ENCODE data around the gene SCTR. TPM values are rescaled to one million over a fixed set of nuclear protein-coding genes. Genes with fewer than 3 reads are reported as not detected.

The SCTR gene
- total and polyA plus RNA-seq, 2 of the 13 experiments (the other 11 are each of a cell fraction or from before 2014, with no cell fraction given), result not detected

DNA sequence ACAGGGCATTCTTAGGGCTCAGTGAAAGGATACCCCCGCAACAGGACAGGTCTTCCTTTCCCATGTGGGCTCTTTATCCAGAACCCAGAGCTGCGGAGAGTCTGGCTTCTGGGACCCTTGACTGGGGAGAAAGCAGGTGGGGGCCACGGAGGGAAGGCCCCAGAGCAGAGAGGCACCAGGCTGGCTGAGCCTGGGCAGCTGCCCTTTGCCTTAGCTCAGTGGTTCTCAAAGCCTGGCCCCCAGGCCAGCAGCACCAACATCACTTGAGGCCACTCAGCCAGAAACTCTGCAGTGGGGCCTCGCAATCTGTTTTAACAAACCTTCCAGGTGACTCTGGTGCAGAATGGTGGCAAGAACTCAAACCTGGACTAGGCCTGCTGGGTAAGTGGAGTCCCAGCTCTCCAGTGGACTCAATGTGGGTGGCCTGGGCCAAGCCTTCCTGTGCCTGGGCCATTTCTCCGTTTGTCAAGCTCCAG is 94.2 kb downstream of the SCTR start (continued):
- TF ChIP-seq HOXD1 (CRISPR knock-in tag; IDR thresholded peaks at IDR 0.05) (no peak), ZFP36L1 (CRISPR knock-in tag; IDR thresholded peaks at IDR 0.05) (no peak), PHF20 (CRISPR knock-in tag; IDR thresholded peaks at IDR 0.05) (no peak), STAT5B (CRISPR knock-in tag; IDR thresholded peaks at IDR 0.05) (no peak), RFX5 (IDR thresholded peaks at IDR 0.05; ENCODE audit: low read depth, low read length) (no peak), ZNF225 (CRISPR knock-in tag; IDR thresholded peaks at IDR 0.05) (no peak), ZFP62 (CRISPR knock-in tag; IDR thresholded peaks at IDR 0.05) (no peak), ZNF543 (CRISPR knock-in tag; IDR thresholded peaks at IDR 0.05) (no peak), ZMYM3 (CRISPR knock-in tag; IDR thresholded peaks at IDR 0.05) (no peak), REL (CRISPR knock-in tag; conservative IDR thresholded peaks at IDR 0.05) (no peak), PHF21A (CRISPR knock-in tag; IDR thresholded peaks at IDR 0.05) (no peak), ZFP36L2 (CRISPR knock-in tag; IDR thresholded peaks at IDR 0.05) (no peak), ZNF761 (CRISPR knock-in tag; conservative IDR thresholded peaks at IDR 0.05) (no peak), ZNF180 (CRISPR knock-in tag; IDR thresholded peaks at IDR 0.05; ENCODE audit: borderline replicate concordance, low read depth) (no peak)
- TF ChIP-seq, protein P1, sequence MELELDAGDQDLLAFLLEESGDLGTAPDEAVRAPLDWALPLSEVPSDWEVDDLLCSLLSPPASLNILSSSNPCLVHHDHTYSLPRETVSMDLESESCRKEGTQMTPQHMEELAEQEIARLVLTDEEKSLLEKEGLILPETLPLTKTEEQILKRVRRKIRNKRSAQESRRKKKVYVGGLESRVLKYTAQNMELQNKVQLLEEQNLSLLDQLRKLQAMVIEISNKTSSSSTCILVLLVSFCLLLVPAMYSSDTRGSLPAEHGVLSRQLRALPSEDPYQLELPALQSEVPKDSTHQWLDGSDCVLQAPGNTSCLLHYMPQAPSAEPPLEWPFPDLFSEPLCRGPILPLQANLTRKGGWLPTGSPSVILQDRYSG (CRISPR knock-in tag; IDR thresholded peaks at IDR 0.05), result no peak
- TF ChIP-seq, protein P2, sequence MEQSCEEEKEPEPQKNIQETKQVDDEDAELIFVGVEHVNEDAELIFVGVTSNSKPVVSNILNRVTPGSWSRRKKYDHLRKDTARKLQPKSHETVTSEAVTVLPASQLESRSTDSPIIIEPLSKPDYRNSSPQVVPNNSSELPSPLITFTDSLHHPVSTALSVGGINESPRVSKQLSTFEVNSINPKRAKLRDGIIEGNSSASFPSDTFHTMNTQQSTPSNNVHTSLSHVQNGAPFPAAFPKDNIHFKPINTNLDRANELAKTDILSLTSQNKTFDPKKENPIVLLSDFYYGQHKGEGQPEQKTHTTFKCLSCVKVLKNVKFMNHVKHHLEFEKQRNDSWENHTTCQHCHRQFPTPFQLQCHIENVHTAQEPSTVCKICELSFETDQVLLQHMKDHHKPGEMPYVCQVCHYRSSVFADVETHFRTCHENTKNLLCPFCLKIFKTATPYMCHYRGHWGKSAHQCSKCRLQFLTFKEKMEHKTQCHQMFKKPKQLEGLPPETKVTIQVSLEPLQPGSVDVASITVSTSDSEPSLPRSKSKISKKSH (CRISPR knock-in tag; IDR thresholded peaks at IDR 0.05; ENCODE audit: borderline replicate concordance), result no peak
- TF ChIP-seq, protein P3, sequence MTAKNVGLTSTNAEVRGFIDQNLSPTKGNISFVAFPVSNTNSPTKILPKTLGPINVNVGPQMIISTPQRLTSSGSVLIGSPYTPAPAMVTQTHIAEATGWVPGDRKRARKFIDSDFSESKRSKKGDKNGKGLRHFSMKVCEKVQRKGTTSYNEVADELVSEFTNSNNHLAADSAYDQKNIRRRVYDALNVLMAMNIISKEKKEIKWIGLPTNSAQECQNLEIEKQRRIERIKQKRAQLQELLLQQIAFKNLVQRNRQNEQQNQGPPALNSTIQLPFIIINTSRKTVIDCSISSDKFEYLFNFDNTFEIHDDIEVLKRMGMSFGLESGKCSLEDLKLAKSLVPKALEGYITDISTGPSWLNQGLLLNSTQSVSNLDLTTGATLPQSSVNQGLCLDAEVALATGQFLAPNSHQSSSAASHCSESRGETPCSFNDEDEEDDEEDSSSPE (CRISPR knock-in tag; IDR thresholded peaks at IDR 0.05), result no peak
- TF ChIP-seq, protein P4, sequence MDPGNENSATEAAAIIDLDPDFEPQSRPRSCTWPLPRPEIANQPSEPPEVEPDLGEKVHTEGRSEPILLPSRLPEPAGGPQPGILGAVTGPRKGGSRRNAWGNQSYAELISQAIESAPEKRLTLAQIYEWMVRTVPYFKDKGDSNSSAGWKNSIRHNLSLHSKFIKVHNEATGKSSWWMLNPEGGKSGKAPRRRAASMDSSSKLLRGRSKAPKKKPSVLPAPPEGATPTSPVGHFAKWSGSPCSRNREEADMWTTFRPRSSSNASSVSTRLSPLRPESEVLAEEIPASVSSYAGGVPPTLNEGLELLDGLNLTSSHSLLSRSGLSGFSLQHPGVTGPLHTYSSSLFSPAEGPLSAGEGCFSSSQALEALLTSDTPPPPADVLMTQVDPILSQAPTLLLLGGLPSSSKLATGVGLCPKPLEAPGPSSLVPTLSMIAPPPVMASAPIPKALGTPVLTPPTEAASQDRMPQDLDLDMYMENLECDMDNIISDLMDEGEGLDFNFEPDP (CRISPR knock-in tag; conservative IDR thresholded peaks at IDR 0.05), result 0 out of 2 replicates have a peak, but pooled peaks have one; percentile 3
- TF ChIP-seq, protein P5, sequence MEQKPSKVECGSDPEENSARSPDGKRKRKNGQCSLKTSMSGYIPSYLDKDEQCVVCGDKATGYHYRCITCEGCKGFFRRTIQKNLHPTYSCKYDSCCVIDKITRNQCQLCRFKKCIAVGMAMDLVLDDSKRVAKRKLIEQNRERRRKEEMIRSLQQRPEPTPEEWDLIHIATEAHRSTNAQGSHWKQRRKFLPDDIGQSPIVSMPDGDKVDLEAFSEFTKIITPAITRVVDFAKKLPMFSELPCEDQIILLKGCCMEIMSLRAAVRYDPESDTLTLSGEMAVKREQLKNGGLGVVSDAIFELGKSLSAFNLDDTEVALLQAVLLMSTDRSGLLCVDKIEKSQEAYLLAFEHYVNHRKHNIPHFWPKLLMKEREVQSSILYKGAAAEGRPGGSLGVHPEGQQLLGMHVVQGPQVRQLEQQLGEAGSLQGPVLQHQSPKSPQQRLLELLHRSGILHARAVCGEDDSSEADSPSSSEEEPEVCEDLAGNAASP (CRISPR knock-in tag; IDR thresholded peaks at IDR 0.05; ENCODE audit: borderline replicate concordance), result no peak
- TF ChIP-seq, protein P6, sequence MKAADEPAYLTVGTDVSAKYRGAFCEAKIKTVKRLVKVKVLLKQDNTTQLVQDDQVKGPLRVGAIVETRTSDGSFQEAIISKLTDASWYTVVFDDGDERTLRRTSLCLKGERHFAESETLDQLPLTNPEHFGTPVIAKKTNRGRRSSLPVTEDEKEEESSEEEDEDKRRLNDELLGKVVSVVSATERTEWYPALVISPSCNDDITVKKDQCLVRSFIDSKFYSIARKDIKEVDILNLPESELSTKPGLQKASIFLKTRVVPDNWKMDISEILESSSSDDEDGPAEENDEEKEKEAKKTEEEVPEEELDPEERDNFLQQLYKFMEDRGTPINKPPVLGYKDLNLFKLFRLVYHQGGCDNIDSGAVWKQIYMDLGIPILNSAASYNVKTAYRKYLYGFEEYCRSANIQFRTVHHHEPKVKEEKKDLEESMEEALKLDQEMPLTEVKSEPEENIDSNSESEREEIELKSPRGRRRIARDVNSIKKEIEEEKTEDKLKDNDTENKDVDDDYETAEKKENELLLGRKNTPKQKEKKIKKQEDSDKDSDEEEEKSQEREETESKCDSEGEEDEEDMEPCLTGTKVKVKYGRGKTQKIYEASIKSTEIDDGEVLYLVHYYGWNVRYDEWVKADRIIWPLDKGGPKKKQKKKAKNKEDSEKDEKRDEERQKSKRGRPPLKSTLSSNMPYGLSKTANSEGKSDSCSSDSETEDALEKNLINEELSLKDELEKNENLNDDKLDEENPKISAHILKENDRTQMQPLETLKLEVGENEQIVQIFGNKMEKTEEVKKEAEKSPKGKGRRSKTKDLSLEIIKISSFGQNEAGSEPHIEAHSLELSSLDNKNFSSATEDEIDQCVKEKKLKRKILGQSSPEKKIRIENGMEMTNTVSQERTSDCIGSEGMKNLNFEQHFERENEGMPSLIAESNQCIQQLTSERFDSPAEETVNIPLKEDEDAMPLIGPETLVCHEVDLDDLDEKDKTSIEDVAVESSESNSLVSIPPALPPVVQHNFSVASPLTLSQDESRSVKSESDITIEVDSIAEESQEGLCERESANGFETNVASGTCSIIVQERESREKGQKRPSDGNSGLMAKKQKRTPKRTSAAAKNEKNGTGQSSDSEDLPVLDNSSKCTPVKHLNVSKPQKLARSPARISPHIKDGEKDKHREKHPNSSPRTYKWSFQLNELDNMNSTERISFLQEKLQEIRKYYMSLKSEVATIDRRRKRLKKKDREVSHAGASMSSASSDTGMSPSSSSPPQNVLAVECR (CRISPR knock-in tag; IDR thresholded peaks at IDR 0.05; ENCODE audit: borderline replicate concordance), result no peak
